ENCODE measurements around the gene INSIG1.

The INSIG1 gene

GRCh38 chr7:155257482-155258225, 40.0 kb upstream of the INSIG1 start:
- in situ Hi-C loops (cut with HindIII; ENCODE audit: low pct_ligation_motif_present, low sequenced_read_pairs): no loop called here
- H3K27ac ChIP-seq: peak overlapping the region; percentile 38
- TF ChIP-seq, protein P1, sequence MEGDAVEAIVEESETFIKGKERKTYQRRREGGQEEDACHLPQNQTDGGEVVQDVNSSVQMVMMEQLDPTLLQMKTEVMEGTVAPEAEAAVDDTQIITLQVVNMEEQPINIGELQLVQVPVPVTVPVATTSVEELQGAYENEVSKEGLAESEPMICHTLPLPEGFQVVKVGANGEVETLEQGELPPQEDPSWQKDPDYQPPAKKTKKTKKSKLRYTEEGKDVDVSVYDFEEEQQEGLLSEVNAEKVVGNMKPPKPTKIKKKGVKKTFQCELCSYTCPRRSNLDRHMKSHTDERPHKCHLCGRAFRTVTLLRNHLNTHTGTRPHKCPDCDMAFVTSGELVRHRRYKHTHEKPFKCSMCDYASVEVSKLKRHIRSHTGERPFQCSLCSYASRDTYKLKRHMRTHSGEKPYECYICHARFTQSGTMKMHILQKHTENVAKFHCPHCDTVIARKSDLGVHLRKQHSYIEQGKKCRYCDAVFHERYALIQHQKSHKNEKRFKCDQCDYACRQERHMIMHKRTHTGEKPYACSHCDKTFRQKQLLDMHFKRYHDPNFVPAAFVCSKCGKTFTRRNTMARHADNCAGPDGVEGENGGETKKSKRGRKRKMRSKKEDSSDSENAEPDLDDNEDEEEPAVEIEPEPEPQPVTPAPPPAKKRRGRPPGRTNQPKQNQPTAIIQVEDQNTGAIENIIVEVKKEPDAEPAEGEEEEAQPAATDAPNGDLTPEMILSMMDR (IDR thresholded peaks at IDR 0.05; ENCODE audit: low read depth, low read length, missing control alignments): no peak
- H3K27me3 ChIP-seq (replicated peaks): no peaks in the 10 kb centered on the region
- no peak overlapping the region for H3K4me3 ChIP-seq (ENCODE audit: low read depth, low read length)
- H3K36me3 ChIP-seq (replicated peaks): no peaks in the 10 kb centered on the region
- DNase-seq: peak; percentile 76

- in situ Hi-C loops (cut with HindIII; ENCODE audit: low pct_ligation_motif_present, low sequenced_read_pairs): no loop called here
- H3K27me3 ChIP-seq (replicated peaks): no peaks in the 10 kb centered on the region
- no peaks in the 10 kb centered on the region for H3K36me3 ChIP-seq (replicated peaks)
- peak; percentile 84 for DNase-seq
- H3K4me3 ChIP-seq (ENCODE audit: low read depth, low read length): no peak overlapping the region
- peak overlapping the region; percentile 38 for H3K27ac ChIP-seq
- TF ChIP-seq, protein P1 (IDR thresholded peaks at IDR 0.05; ENCODE audit: low read depth, low read length, missing control alignments): no peak
Observed at GRCh38 chr7:155258226-155258560, 39.5 kb upstream of the INSIG1 start.

GRCh38 chr7:155259866-155260497, 37.7 kb upstream of the INSIG1 start:
- TF ChIP-seq, protein P1 (IDR thresholded peaks at IDR 0.05; ENCODE audit: low read depth, low read length, missing control alignments): no peak
- Histone ChIP-seq H3K36me3 (replicated peaks) (no peaks in the 10 kb centered on the region), H3K27ac (no peak overlapping the region), H3K27me3 (replicated peaks) (no peaks in the 10 kb centered on the region), H3K4me3 (ENCODE audit: low read depth, low read length) (no peak overlapping the region)
- in situ Hi-C loops (cut with HindIII; ENCODE audit: low pct_ligation_motif_present, low sequenced_read_pairs): no loop called here
- DNase-seq: no peak

DNA sequence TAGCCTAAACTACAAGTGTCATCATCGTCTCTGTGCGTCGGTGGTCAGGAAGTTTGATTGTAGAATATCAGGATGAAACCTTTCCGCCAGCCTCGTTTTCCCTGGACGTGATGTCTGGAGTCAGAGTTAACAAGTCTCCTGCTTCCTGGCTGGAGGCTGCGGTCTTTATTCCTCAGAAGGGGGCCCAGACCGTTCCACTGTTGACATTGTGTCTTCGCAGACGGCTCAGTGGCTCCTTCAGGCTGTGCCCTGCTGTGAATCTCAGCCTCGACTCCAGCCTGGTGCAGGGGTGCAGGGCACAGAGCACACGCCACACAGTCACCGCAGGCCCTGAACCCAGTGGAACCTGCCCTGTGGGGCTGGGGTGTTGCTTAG, 37.2 kb upstream of the INSIG1 start:
- TF ChIP-seq, protein P1 (IDR thresholded peaks at IDR 0.05; ENCODE audit: low read depth, low read length, missing control alignments): no peak
- in situ Hi-C loops (cut with HindIII; ENCODE audit: low pct_ligation_motif_present, low sequenced_read_pairs): no loop called here

GRCh38 chr7:155261031-155261985, 36.4 kb upstream of the INSIG1 start:
- DNase-seq: no peak
- H3K36me3 ChIP-seq (replicated peaks): no peaks in the 10 kb centered on the region
- H3K4me3 ChIP-seq (ENCODE audit: low read depth, low read length): no peak overlapping the region
- in situ Hi-C loops (cut with HindIII; ENCODE audit: low pct_ligation_motif_present, low sequenced_read_pairs): no loop called here
- TF ChIP-seq, protein P1 (IDR thresholded peaks at IDR 0.05; ENCODE audit: low read depth, low read length, missing control alignments): no peak
- H3K27me3 ChIP-seq (replicated peaks): no peaks in the 10 kb centered on the region
- H3K27ac ChIP-seq: no peak overlapping the region

More for the DNA sequence above, 37.2 kb upstream of the INSIG1 start:
- Histone ChIP-seq H3K4me3 (ENCODE audit: low read depth, low read length) (no peak overlapping the region), H3K36me3 (replicated peaks) (no peaks in the 10 kb centered on the region), H3K27me3 (replicated peaks) (no peaks in the 10 kb centered on the region), H3K27ac (no peak overlapping the region)
- DNase-seq: no peak
